ENCODE results near the gene NFATC4. TPM values are rescaled to one million over a fixed set of nuclear protein-coding genes. Genes with fewer than 3 reads are reported as not detected.
"Not testable (repeated sequence)": the region's sequence is repeated elsewhere in the genome, so short reads cannot be mapped to it uniquely, and the experiment has no call there.

NFATC4 gene
- total RNA-seq, 2 experiments from 2014 or later: 1.3 TPM; not detected in 1

DNA sequence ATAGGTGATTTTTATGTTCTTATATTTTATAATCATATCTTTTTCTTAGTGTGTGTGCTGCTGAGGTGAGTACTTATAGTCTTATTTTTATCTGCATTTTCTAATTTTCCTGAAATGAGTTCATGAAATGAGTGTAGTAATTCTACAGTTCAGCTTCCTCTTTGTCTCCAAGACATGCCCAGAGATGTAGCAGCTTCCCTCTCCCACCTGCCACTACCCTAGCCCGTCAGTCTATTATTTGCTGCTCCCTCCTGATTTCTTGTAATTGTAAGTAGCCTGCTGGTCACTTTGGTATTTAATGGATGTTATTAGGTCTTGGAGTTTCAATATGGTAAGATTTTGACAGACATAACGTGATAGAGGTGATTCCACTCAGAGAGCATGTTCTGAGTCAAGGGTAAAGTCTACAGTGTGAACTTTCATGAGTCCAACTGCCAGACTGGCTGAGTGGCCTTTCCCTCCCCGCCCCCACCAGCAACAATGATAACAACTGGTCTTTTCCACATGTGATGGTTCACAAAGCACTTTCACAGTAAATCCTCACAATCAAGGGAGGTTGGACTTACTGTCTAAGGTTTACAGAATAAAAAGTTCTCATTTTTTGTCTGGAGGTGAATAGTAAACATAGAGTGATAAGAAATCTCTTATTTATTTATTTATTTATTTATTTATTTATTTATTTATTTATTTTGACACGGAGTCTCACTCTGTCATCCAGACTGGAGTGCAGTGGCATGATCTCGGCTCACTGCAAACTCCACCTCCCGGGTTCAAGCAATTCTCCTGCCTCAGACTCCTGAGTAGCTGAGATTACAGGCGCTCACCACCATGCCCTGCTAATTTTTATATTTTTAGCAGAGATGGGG, 24.0 kb upstream of the NFATC4 start:
- no peaks in the 10 kb centered on the region for H3K36me3 Mint-ChIP-seq
- no peaks in the 10 kb centered on the region for H3K9me3 Mint-ChIP-seq (ENCODE audit: low read depth)
- CTCF ChIA-PET: interaction anchor here (0.9 to 5.6 kb wide), 4 partner anchors 11 to 88 kb away, joined by 3 to 30 read pairs (median 4); no protein-coding TSS in a partner anchor
- DNase-seq (no peak), ATAC-seq (no peak)
- peaks cover 37% of the 10 kb centered on the region for H3K27me3 Mint-ChIP-seq
- H3K4me3 Mint-ChIP-seq: no peak overlapping the region
- H3K27ac Mint-ChIP-seq: no peak overlapping the region
- peaks cover 13% of the 10 kb centered on the region for H3K4me1 Mint-ChIP-seq

DNA sequence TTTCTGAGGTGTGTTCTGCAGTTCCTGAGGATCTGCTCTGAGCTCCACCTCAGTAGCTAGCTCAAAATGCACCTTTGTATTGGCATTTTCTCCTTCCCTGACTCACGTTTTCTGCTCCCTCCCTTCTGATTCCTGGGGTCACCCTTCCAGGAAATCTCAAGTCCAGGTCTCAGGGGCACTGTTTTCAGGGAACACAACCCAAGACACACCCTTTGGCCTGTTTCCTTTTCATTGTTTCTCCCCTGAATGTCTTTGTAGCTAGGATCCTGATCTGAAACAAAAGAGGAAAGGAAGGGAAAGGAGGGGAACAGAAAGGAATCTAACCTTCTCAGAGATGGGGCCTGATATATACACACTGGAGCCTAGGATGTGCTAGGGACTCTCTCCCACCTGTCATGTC, 20.9 kb upstream of the NFATC4 start:
- H3K36me3 Mint-ChIP-seq: no peaks in the 10 kb centered on the region
- no peak for DNase-seq
- H3K4me3 Mint-ChIP-seq: no peak overlapping the region
- peaks cover 62% of the 10 kb centered on the region for H3K27me3 Mint-ChIP-seq
- CTCF ChIA-PET: interaction anchor here (1.4 to 5.6 kb wide), 3 partner anchors 14 to 85 kb away, joined by 4 to 30 read pairs (median 11); no protein-coding TSS in a partner anchor
- no peaks in the 10 kb centered on the region for H3K9me3 Mint-ChIP-seq (ENCODE audit: low read depth)
- no peak overlapping the region for H3K27ac Mint-ChIP-seq
- H3K4me1 Mint-ChIP-seq: peaks cover 3% of the 10 kb centered on the region
- no peak for ATAC-seq

DNA sequence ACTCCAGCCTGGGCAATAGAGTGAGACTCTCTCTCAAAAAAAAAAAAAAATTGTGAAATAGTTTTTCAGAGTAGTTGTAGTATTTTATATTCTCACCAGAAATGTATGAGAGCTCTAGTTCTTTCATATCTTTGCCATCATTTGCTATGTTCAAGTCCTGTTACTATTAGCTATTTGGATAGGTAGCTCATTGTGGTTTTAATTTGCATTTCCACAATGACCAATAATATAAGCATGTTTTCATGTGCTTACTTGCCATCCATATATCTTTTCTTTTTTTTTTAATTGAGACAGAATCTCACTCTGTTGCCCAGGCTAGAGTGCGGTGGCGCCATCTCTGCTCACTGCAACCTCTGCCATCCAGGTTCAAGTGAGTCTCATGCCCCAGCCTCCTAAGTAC, 19.8 kb upstream of the NFATC4 start:
- ATAC-seq: no peak
- H3K4me3 Mint-ChIP-seq: no peak overlapping the region
- no peak overlapping the region for H3K27ac Mint-ChIP-seq
- no peaks in the 10 kb centered on the region for H3K36me3 Mint-ChIP-seq
- peaks cover 66% of the 10 kb centered on the region for H3K27me3 Mint-ChIP-seq
- no peak for DNase-seq
- CTCF ChIA-PET: interaction anchor here (1.4 to 5.6 kb wide), 3 partner anchors 15 to 84 kb away, joined by 4 to 30 read pairs (median 11); no protein-coding TSS in a partner anchor
- peaks cover 3% of the 10 kb centered on the region for H3K4me1 Mint-ChIP-seq
- no peaks in the 10 kb centered on the region for H3K9me3 Mint-ChIP-seq (ENCODE audit: low read depth)

DNA sequence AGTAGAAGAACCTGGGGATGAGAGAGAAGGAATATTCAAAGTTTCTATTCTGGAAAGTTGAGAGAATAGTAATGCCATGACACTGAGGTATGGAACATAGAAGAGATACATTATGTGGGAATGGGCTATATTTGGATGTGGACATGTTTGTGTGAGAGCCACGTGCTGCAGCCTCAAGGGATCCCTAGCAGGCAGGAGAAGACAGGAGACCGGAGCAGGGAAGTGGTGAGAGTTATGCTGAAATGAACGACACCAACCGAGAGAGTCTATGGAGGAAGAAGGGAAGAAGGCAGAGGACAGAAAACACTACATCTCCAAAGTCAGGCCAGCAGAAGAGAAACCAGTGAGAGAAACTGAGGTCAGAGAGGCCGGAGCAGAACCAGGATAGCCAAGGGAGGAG, 18.2 kb upstream of the NFATC4 start:
- Mint-ChIP-seq H3K36me3 (no peaks in the 10 kb centered on the region), H3K4me3 (no peak overlapping the region), H3K9me3 (ENCODE audit: low read depth) (no peaks in the 10 kb centered on the region), H3K4me1 (no peaks in the 10 kb centered on the region), H3K27me3 (peaks cover 61% of the 10 kb centered on the region), H3K27ac (no peak overlapping the region)
- DNase-seq: no peak
- CTCF ChIA-PET: interaction anchor here (2.0 kb wide), 1 partner anchor 16 kb away, joined by 7 read pairs; no protein-coding TSS in a partner anchor
- no peak for ATAC-seq

DNA sequence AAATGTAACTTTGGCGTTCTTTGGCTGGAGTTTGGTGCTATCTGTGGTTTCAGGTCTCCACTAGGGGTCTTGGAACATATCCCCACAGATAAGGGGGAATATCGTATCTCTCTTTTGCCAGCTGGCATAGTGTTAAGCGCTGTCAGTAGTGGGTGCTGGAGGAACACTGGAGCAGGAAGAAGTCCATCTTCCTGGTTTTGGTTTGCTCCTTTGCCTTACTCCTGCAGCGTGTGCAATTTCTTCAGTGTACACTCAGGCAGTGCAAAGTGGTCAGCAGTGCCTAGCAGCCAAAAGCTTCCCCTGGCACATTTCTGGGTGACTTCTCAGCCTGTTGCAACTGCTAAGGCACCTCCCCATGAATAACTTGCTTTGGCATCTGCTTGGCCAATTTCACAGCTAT, 16.5 kb upstream of the NFATC4 start:
- CTCF ChIA-PET: interaction anchor here (1.9 to 2.1 kb wide), 2 partner anchors 18 to 80 kb away, joined by 10 read pairs; no protein-coding TSS in a partner anchor
- Mint-ChIP-seq H3K36me3 (no peaks in the 10 kb centered on the region), H3K4me3 (no peak overlapping the region), H3K27ac (no peak overlapping the region), H3K4me1 (no peaks in the 10 kb centered on the region), H3K9me3 (ENCODE audit: low read depth) (no peaks in the 10 kb centered on the region), H3K27me3 (peaks cover 55% of the 10 kb centered on the region)
- DNase-seq (no peak), ATAC-seq (no peak)

DNA sequence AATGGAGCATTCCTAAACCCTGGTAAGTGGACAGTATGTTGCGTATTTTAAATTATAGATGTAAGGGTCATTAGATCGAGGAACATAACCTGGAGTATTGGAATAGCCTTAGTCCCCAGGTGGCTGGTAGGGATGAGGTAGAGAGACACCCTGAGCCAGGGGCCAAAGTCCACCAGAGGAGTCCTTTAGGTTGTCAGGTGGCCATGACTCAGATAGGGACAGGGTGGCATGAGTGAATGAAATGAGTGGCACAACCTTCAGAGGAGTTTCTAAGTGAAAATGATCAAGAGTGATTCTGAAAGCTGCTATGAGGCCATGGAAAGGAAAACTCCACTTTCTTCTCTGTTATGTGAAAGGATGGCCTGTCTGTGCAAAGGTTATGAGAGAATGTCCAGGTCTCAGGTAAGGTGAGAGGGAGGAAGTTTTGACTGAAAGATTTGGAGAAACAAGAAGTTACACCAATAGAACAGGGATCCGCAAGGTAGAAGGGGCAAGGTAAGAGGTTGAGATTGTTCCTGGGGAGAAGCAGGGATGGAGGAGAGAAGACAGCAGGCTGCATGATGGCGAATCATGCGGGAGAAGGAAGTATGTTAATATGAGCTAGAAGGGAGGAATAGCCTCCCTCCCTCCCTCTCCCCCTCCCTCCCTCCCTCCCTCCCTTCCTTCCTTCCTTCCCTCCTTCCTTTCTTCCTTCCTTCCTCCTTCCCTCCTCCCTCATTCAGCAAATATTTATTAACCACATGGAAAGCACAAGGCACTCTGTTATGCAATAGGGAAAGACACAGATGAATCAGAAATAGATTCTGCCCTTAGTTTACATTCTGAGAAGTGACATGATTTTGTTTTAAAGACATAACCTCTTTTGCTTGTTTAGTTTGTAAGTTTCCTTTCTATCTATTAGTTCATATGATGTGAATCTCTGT, 14.2 kb upstream of the NFATC4 start:
- DNase-seq: no peak
- no peak overlapping the region for H3K27ac Mint-ChIP-seq
- H3K4me3 Mint-ChIP-seq: no peak overlapping the region
- H3K27me3 Mint-ChIP-seq: peaks cover 55% of the 10 kb centered on the region
- H3K36me3 Mint-ChIP-seq: no peaks in the 10 kb centered on the region
- no peak for ATAC-seq
- no peaks in the 10 kb centered on the region for H3K9me3 Mint-ChIP-seq (ENCODE audit: low read depth)
- CTCF ChIA-PET: no interaction called here
- no peaks in the 10 kb centered on the region for H3K4me1 Mint-ChIP-seq

DNA sequence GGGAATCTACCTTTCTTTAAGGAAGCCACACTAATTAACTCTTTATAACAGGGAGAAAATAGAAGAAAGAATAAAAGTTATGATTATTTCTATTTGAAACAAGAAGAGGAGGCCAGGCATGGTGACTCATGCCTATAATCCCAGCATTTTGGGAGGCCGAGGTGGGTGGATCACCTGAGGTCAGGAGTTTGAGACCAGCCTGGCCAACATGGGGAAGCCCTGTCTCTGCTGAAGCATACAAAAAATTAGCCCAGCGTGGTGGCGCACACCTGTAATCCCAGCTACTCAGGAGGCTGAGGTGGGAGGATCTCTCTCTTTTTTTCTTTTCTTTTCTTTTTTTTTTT, 13.5 kb upstream of the NFATC4 start:
- CTCF ChIA-PET; H3K4me1 Mint-ChIP-seq; ATAC-seq; H3K4me3 Mint-ChIP-seq; DNase-seq; H3K36me3 Mint-ChIP-seq; H3K9me3 Mint-ChIP-seq (ENCODE audit: low read depth); H3K27ac Mint-ChIP-seq: not testable (repeated sequence)
- H3K27me3 Mint-ChIP-seq: peaks cover 50% of the 10 kb centered on the region

DNA sequence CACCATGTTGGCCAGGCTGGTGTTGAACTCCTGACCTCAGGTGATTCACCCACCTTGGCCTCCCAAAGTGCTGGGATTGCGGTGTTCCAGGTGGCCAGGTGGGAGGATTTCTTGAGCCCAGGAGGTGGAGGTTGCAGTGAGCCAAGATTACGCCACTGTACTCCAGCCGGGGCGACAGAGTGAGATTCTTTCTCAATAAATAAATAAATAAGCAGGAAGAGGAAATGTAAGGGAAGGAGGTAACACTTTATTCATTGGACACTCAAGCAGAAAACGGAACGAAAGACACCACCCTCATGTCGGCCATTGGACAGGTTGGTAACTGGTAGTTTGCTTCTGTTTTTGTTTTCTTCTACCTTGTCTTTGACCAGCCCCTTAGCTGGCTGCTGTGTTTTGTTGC, 13.0 kb upstream of the NFATC4 start:
- H3K27ac Mint-ChIP-seq: no peak overlapping the region
- peaks cover 50% of the 10 kb centered on the region for H3K27me3 Mint-ChIP-seq
- no peak for ATAC-seq
- no peaks in the 10 kb centered on the region for H3K9me3 Mint-ChIP-seq (ENCODE audit: low read depth)
- no peaks in the 10 kb centered on the region for H3K4me1 Mint-ChIP-seq
- CTCF ChIA-PET: no interaction called here
- DNase-seq: no peak
- no peaks in the 10 kb centered on the region for H3K36me3 Mint-ChIP-seq
- H3K4me3 Mint-ChIP-seq: no peak overlapping the region

DNA sequence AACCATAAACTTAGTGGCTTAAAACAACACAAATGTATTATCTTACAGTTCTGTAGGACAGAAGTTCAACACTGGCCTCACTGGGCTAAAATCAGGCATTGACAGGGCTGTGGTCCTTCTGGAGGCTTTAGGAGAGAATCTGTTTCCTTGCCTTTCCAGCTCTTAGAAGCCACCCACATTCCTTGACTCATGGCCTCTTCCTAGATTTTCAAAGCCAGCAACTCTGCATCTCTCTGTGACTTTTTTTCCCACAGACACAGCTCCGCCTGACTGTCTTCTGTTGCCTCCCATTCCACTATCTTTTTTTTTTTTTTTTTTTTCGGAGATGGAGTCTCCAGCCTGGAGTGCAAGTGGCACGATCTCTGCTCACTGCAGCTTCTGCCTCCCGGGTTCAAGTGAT, 11.8 kb upstream of the NFATC4 start:
- Mint-ChIP-seq H3K4me3 (no peak overlapping the region), H3K27ac (no peak overlapping the region), H3K36me3 (no peaks in the 10 kb centered on the region), H3K4me1 (no peaks in the 10 kb centered on the region), H3K27me3 (peaks cover 47% of the 10 kb centered on the region), H3K9me3 (ENCODE audit: low read depth) (no peaks in the 10 kb centered on the region)
- DNase-seq (no peak), ATAC-seq (no peak)
- CTCF ChIA-PET: interaction anchor here (0.6 kb wide), 1 partner anchor 10 kb away, joined by 3 read pairs; no protein-coding TSS in a partner anchor

DNA sequence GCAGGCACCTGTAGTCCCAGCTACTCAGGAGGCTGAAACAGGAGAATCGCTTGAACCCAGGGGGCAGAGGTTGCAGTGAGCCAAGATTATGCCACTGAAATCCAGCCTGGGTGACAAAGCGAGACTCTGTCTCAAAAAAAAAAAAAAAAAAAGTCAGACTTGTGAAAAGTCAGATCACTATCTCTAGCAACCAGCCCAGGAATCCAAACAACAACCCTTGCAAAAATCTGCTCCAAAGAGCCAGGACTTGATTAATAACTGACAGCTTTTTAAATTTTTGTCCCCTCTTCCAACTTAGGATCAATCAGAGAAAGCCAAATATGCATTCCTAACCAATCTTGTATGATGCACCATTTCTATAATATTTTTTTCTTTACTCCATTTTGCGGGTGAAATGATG, 7.7 kb upstream of the NFATC4 start:
- H3K4me1 Mint-ChIP-seq: peaks cover 4% of the 10 kb centered on the region
- no peak for DNase-seq
- H3K4me3 Mint-ChIP-seq: no peak overlapping the region
- ATAC-seq: no peak
- no peaks in the 10 kb centered on the region for H3K9me3 Mint-ChIP-seq (ENCODE audit: low read depth)
- H3K27me3 Mint-ChIP-seq: peaks cover 50% of the 10 kb centered on the region
- CTCF ChIA-PET: interaction anchor here (1.1 kb wide), 1 partner anchor 71 kb away, joined by 3 read pairs; no protein-coding TSS in a partner anchor
- H3K36me3 Mint-ChIP-seq: no peaks in the 10 kb centered on the region
- H3K27ac Mint-ChIP-seq: no peak overlapping the region

DNA sequence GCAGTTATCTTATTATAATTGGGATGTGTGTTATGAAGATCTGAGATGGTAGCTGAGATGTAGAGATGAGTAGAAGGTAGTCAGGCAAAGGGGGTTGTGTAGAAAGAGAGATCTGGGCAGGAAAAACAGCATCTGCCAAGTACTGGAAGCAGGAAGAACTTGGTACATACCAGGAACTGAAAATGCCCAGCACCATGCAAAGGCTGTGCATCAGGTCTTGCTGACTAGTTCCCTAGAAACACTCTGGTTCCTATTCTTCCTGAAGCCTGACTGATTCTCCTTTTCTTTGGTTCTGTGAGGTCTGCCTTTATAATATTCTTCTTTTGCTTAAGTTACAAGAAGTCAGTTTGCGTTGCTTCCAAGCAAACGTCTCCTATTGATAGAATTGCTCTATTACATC, 6.7 kb upstream of the NFATC4 start:
- Mint-ChIP-seq H3K9me3 (ENCODE audit: low read depth) (no peaks in the 10 kb centered on the region), H3K27me3 (peaks cover 60% of the 10 kb centered on the region), H3K36me3 (no peaks in the 10 kb centered on the region), H3K4me1 (peaks cover 12% of the 10 kb centered on the region), H3K27ac (no peak overlapping the region), H3K4me3 (no peak overlapping the region)
- CTCF ChIA-PET: interaction anchor here (1.0 to 2.8 kb wide), 3 partner anchors 9 to 70 kb away, joined by 3 to 17 read pairs (median 13); partner anchors contain the start of gene ADCY4
- no peak for ATAC-seq
- no peak for DNase-seq

DNA sequence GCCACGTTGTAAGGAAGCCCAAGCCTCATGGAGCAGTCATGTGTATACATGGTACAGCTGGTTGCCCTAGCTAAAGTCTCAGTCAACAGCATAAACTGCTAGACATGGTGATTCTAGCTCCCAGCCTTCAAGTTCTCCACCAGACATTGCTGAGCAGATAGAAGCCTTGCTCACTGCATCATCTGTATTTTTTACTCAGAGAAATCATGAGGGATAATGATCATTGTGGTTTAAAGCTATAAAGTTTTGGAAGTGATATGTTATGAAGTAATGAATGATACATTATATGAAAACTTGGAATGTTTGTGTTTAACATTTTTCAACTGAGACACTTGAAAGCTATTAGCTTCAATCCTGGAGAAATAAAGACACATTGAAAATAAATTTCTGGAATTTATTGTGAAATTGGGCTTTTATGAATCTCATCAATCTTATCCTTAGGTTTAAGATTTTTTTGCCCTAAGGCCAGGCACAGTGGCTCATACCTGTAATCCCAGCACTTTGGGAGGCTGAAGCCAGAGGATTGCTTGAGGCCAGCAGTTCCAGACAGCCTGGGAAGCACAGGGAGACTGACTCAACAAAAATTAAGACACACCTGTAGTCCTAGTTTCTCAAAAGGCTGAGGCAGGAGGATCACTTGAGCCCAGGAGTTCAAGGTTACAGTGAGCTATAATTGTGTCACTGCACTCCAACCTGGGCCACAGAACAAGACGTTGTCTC, 5.6 kb upstream of the NFATC4 start:
- H3K9me3 Mint-ChIP-seq (ENCODE audit: low read depth): no peaks in the 10 kb centered on the region
- H3K27ac Mint-ChIP-seq: no peak overlapping the region
- ATAC-seq: no peak
- H3K4me1 Mint-ChIP-seq: peaks cover 19% of the 10 kb centered on the region
- H3K27me3 Mint-ChIP-seq: peaks cover 66% of the 10 kb centered on the region
- no peaks in the 10 kb centered on the region for H3K36me3 Mint-ChIP-seq
- CTCF ChIA-PET: interaction anchor here (1.3 to 2.8 kb wide), 3 partner anchors 28 to 73 kb away, joined by 4 to 17 read pairs (median 13); partner anchors contain the start of gene ADCY4
- H3K4me3 Mint-ChIP-seq: no peak overlapping the region
- DNase-seq: no peak

DNA sequence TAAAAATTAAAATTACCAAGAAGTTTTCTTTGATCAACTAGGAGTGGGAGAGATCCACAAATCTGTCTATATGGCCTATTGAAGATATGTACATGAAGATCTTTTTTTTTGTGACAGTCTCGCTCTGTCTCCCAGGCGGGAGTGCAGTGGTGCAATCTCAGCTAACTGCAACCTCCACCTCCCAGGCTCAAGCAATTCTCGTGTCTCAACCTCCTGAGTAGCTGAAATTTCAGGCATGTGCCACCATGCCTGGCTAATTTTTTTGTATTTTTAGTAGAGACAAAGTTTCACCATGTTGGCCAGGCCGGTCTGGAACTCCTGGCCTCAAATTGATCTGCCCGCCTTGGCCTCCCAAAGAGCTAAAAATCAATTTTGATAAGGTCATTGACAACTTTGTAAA, 4.6 kb upstream of the NFATC4 start:
- ATAC-seq (no peak), DNase-seq (no peak)
- Mint-ChIP-seq H3K9me3 (ENCODE audit: low read depth) (no peaks in the 10 kb centered on the region), H3K36me3 (no peaks in the 10 kb centered on the region), H3K27me3 (peaks cover 66% of the 10 kb centered on the region), H3K27ac (no peak overlapping the region), H3K4me1 (peaks cover 24% of the 10 kb centered on the region), H3K4me3 (no peak overlapping the region)
- CTCF ChIA-PET: interaction anchor here (1.3 to 2.8 kb wide), 2 partner anchors 68 to 72 kb away, joined by 4 to 13 read pairs; no protein-coding TSS in a partner anchor
